ENCODE measurements around the gene ANXA11.

GRCh38 chr10:80172896-80173295, 32.4 kb downstream of the ANXA11 start:
- no peak for TF ChIP-seq POLR2A (IDR thresholded peaks at IDR 0.05)
- TF ChIP-seq CTCF (IDR thresholded peaks at IDR 0.05): no peak
